Sigmoid colon (tissue), 7 donors: Measurements from ENCODE around the gene SPPL3. TPM values are rescaled to one million over a fixed set of nuclear protein-coding genes. Genes with fewer than 3 reads are reported as not detected.

ENCODE experiments used
- DNase-seq: peaks from one replicate; pipeline ENCODE4 v3.0.0-alpha.2; 2019
- H3K27ac ChIP-seq, 4 donors: fragments of 200-600 bp; sonication (generic); one replicate each; pipeline ENCODE4 v1.5.1; 2016 to 2019; ENCODE audit warnings: mild to moderate bottlenecking in 1 of 4
- H3K27me3 ChIP-seq, 3 donors: fragments of 200-600 bp; sonication (generic); one replicate each; pipeline ENCODE4 v1.5.1; 2019; ENCODE audit warnings: mild to moderate bottlenecking in 1 of 3
- H3K36me3 ChIP-seq, 4 donors: fragments of 200-600 bp; sonication (generic); one replicate each; pipeline ENCODE4 v1.5.1; 2016 to 2019
- H3K4me1 ChIP-seq, 4 donors: fragments of 200-600 bp; sonication (generic); one replicate each; pipeline ENCODE4 v1.5.1; 2017 to 2019
- H3K4me3 ChIP-seq, 4 donors: fragments of 200-600 bp; sonication (generic); one replicate each; pipeline ENCODE4 v1.5.1; 2017 to 2019; ENCODE audit warnings: mild to moderate bottlenecking in 2 of 4, moderate library complexity in 1 of 4
- H3K9me3 ChIP-seq, 4 donors: fragments of 200-600 bp in 3 of 4; sonication (generic) in 3 of 4; one replicate each; pipeline versions ENCODE4 v1.5.1 to v1.6.1; 2013 to 2019
- CTCF ChIP-seq, 4 experiments: fragments of 450-650 bp in 3 of 4; fragments of 200-600 bp in 1 of 4; IDR thresholded peaks; one replicate each; pipeline ENCODE4 v1.5.1; 2016 to 2019; ENCODE audit warnings: antibody characterized with exemption in 4 of 4, mild to moderate bottlenecking in 3 of 4, moderate library complexity in 2 of 4
- EP300 ChIP-seq, 4 donors: sonication (generic); formaldehyde crosslinking; IDR thresholded peaks; one replicate each; pipeline ENCODE4 v1.6.1; 2017; ENCODE audit warnings: antibody characterized with exemption in 4 of 4
- POLR2A ChIP-seq, 2 donors: fragments of 450-650 bp; IDR thresholded peaks; one replicate each; pipeline ENCODE4 v1.6.1; 2016; ENCODE audit warnings: antibody characterized with exemption in 2 of 2, mild to moderate bottlenecking in 2 of 2, moderate library complexity in 2 of 2
- POLR2AphosphoS5 ChIP-seq, 4 donors: sonication (generic); formaldehyde crosslinking; IDR thresholded peaks; one replicate each; pipeline ENCODE4 v1.6.1; 2017; ENCODE audit warnings: antibody characterized with exemption in 4 of 4
- WGBS, 2 donors: extraction: QIAGEN DNeasy Blood & Tissue Kit; methylation state at CpG; one replicate each; pipeline ENCODE4 v1.1.7; 2013; 5-methylcytosine and 5-hydroxymethylcytosine counted together
- intact Hi-C: fragments of 100-400 bp; cut with DNase I; formaldehyde crosslinking; loops from one replicate; pipeline ENCODE4 v1.15.1; 2023
- polyA plus RNA-seq, 3 donors: library from polyadenylated mRNA; stranded (reverse); fragments of 200-250 nt; gene quantifications; one replicate each; pipeline ENCODE4 v1.2.3, GENCODE V29; 2013
- total RNA-seq, 4 donors: library from RNA; depleted of rRNA; stranded (reverse); fragments of >200 nt; gene quantifications; one replicate each; pipeline ENCODE4 v1.1.0, GENCODE V29; 2016
- donor health status: healthy with polysubstance abuse.
- donor health status: Bipolar disorder and iron deficiency.
- donor health status: healthy.

SPPL3 gene
- total and polyA plus RNA-seq, 7 donors = 8.6 to 28.0 (median 19.3) TPM

DNA sequence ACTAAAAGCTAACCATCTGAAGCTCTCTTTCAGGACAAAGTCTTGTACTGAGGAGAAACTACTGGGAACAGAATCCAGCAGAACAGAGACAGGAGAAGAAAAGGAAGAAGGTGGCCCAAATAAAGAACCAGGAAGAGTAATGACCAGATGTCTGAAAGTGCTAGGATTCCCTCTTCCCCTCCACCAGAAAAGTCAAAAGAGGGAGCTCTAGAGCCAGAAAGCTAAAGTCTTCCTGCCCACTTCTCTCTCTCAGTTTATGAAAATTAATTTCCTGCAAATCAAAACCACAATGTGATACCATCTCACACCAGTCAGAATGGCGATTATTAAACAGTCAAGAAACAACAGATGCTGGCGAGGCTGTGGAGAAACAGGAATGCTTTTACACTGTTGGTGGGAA, 47.2 kb downstream of the SPPL3 start:
- no peak overlapping the region for H3K4me3 ChIP-seq

GRCh38 chr12:120855823-120856588, 48.2 kb downstream of the SPPL3 start:
- H3K36me3 ChIP-seq = no peaks in the 10 kb centered on the region
- TF ChIP-seq CTCF (IDR thresholded peaks at IDR 0.05) = no peak
- TF ChIP-seq POLR2AphosphoS5 (IDR thresholded peaks at IDR 0.05) = no peak
- TF ChIP-seq POLR2A (IDR thresholded peaks at IDR 0.05) = no peak
- TF ChIP-seq EP300 (IDR thresholded peaks at IDR 0.05) = no peak
- H3K4me1 ChIP-seq = peaks cover 0 to 45% (median 30%) of the 10 kb centered on the region in 4 donors
- H3K27ac ChIP-seq = no peak overlapping the region
- no peak for DNase-seq
- 79 to 90% methylated on average over 6 of the region's 6 CpGs for WGBS, 2 donors
- intact Hi-C loops = no loop called here
- no peaks in the 10 kb centered on the region for H3K9me3 ChIP-seq
- H3K27me3 ChIP-seq = no peaks in the 10 kb centered on the region
- no peak overlapping the region for H3K4me3 ChIP-seq

More for the DNA sequence above, 47.2 kb downstream of the SPPL3 start:
- DNase-seq = no peak
- Histone ChIP-seq H3K9me3 (no peaks in the 10 kb centered on the region), H3K27ac (no peak overlapping the region), H3K27me3 (no peaks in the 10 kb centered on the region), H3K4me1 (peaks cover 0 to 35% (median 27%) of the 10 kb centered on the region in 4 donors), H3K36me3 (no peaks in the 10 kb centered on the region)
- intact Hi-C loops = loop anchor here (1.0 kb wide), 1 partner anchor 28 kb away; no protein-coding TSS in a partner anchor
- TF ChIP-seq EP300 (IDR thresholded peaks at IDR 0.05) (no peak), POLR2A (IDR thresholded peaks at IDR 0.05) (no peak), POLR2AphosphoS5 (IDR thresholded peaks at IDR 0.05) (no peak), CTCF (IDR thresholded peaks at IDR 0.05) (no peak)
- 30 to 37% methylated on average over 2 of the region's 2 CpGs for WGBS, 2 donors

DNA sequence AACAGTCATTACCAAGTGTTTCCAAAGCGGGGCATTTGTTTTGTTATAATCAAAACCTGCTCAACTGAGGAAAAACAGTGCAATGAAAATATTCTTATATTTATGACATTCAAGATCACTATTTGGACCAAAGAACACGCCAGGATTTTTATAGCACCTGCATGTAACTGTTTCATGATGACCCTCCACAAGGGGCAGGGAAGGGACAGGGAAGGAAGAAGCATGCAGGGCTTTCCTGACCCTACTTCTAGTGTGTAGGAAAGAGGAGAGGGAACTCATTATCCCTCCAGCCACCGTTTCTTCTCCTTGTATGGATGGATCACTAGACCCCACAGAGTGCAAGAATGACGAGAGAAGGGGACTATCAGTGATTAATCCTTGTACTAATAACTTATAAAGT, 49.4 kb downstream of the SPPL3 start:
- Histone ChIP-seq H3K4me1 (peaks cover 0 to 53% (median 41%) of the 10 kb centered on the region in 4 donors), H3K36me3 (no peaks in the 10 kb centered on the region), H3K9me3 (no peaks in the 10 kb centered on the region), H3K27ac (no peak overlapping the region), H3K4me3 (no peak overlapping the region), H3K27me3 (no peaks in the 10 kb centered on the region)
- TF ChIP-seq POLR2AphosphoS5 (IDR thresholded peaks at IDR 0.05) = no peak
- no peak for TF ChIP-seq CTCF (IDR thresholded peaks at IDR 0.05)
- TF ChIP-seq POLR2A (IDR thresholded peaks at IDR 0.05) = no peak
- no peak for TF ChIP-seq EP300 (IDR thresholded peaks at IDR 0.05)
- 65 to 80% methylated on average over 4 of the region's 4 CpGs for WGBS, 2 donors
- intact Hi-C loops = no loop called here
- no peak for DNase-seq

DNA sequence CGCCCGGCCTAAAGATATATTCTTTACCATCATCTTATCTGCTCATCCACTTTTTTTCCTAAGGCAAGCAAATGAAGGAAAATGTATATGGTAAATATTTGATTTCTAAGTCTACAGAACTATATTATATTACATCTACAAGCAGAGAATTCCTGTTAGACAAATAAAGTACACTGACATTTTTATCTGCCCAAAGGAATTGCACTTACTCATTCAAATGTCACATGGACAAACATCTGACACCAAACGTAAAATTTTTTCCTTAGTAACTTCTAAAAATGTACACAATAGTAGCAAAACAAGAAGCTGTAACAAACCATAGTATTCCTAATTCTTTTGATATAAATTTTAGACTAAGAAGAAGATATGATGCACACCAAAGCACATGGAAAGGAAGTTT, 51.0 kb downstream of the SPPL3 start:
- DNase-seq = no peak
- WGBS, 2 donors = 44 to 73% methylated on average over 3 of the region's 3 CpGs
- intact Hi-C loops = no loop called here
- no peaks in the 10 kb centered on the region for H3K9me3 ChIP-seq
- H3K4me3 ChIP-seq = no peak overlapping the region
- TF ChIP-seq POLR2AphosphoS5 (IDR thresholded peaks at IDR 0.05) (no peak), POLR2A (IDR thresholded peaks at IDR 0.05) (no peak), CTCF (IDR thresholded peaks at IDR 0.05) (no peak), EP300 (IDR thresholded peaks at IDR 0.05) (no peak)
- no peaks in the 10 kb centered on the region for H3K36me3 ChIP-seq
- no peak overlapping the region for H3K27ac ChIP-seq
- peaks cover 0 to 64% (median 50%) of the 10 kb centered on the region in 4 donors for H3K4me1 ChIP-seq
- H3K27me3 ChIP-seq = no peaks in the 10 kb centered on the region
